T-helper 1 cell treated with Interleukin-12 subunit alpha and Interleukin-12 subunit beta and Interleukin-4 antibody, amounts not matched to agents 30 μg/mL and 1 μg/mL, for 36 hours (primary cell): Measurements from ENCODE around the gene CPE.

Experiments used
- H3K27ac Mint-ChIP-seq: one replicate; pipeline ENCODE4 v1.8.0; 2021; ENCODE audit warnings: mild to moderate bottlenecking, mixed read lengths
- H3K27me3 Mint-ChIP-seq: one replicate; pipeline ENCODE4 v1.8.0; 2021; ENCODE audit warnings: low read depth, mixed read lengths
- H3K36me3 Mint-ChIP-seq: one replicate; pipeline ENCODE4 v1.8.0; 2021; ENCODE audit warnings: low read depth, mixed read lengths
- H3K4me1 Mint-ChIP-seq: one replicate; pipeline ENCODE4 v1.8.0; 2021; ENCODE audit warnings: low read depth, mixed read lengths
- H3K4me3 Mint-ChIP-seq: one replicate; pipeline ENCODE4 v1.8.0; 2021; ENCODE audit warnings: mild to moderate bottlenecking, moderate library complexity, mixed read lengths
- H3K9me3 Mint-ChIP-seq: one replicate; pipeline ENCODE4 v1.8.0; 2021; ENCODE audit warnings: mixed read lengths

The CPE gene

DNA sequence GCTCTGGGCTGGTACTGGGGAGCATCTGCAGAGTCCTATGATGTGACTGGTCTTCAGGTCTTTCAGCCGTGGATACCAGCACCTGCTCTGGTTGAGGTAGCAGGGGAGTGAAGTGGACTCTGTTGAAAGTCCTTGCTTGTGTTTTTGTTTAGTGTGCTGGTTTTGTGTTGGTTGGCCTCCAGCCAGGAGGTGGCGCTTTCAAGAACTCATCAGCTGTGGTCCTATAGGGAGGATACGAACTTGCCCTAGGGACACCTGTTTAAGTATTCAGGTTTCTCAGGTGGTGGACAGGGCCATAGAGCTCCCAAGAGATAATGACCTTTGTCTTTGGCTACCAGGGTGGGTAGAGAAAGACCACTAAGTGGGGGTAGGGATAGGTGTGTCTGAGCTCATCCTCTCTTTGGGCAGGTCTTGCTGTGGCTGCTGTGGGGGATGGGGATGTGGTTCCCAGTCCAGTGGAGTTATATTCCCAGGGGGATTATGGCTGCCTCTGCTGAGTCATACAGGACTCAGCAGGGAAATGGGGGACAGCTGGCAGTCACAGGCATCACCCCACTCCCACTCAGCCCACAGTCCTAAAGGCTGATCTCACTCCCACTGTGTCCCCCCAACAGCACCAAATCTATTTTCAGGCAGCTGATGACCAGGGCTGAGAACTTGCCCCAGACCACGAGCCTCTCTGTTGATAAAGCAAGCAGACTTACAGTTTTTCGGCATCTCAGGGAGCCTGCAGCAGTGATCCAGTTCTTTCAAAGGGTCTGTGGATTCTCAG, 27.3 kb upstream of the CPE start:
- H3K36me3 Mint-ChIP-seq = no peaks in the 10 kb centered on the region
- H3K4me3 Mint-ChIP-seq = no peak overlapping the region
- H3K4me1 Mint-ChIP-seq = peaks cover 1% of the 10 kb centered on the region
- peaks cover 17% of the 10 kb centered on the region for H3K27me3 Mint-ChIP-seq
- H3K9me3 Mint-ChIP-seq = no peaks in the 10 kb centered on the region
- H3K27ac Mint-ChIP-seq = no peak overlapping the region

DNA sequence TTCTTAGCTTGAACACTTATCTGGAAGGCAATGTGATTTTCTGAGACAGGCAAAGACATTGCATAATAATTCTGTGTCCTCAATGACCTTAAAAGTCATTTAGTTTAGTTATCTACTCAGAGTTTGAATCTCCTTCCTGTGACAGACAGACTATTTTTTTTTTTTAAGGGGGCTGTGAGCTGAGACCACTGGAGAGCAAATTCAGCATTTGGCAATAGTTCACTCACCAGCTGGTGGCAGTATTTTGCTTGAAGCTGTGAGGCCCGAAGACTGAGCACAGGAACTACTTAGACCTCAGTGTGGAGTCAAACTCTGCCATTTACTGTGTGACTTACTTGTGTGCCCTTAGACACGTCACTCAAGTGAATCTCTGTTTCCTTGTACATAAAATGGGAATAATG, 22.9 kb upstream of the CPE start:
- Mint-ChIP-seq H3K4me3 (no peak overlapping the region), H3K9me3 (no peaks in the 10 kb centered on the region), H3K36me3 (no peaks in the 10 kb centered on the region)

GRCh38 chr4:165359506-165359905, 19.3 kb upstream of the CPE start:
- Mint-ChIP-seq H3K27ac (no peak overlapping the region), H3K4me3 (no peak overlapping the region), H3K9me3 (no peaks in the 10 kb centered on the region), H3K36me3 (no peaks in the 10 kb centered on the region), H3K4me1 (no peaks in the 10 kb centered on the region), H3K27me3 (peaks cover 41% of the 10 kb centered on the region)

More for the DNA sequence above, 22.9 kb upstream of the CPE start:
- no peak overlapping the region for H3K27ac Mint-ChIP-seq
- H3K4me1 Mint-ChIP-seq = peaks cover 1% of the 10 kb centered on the region
- H3K27me3 Mint-ChIP-seq = peaks cover 36% of the 10 kb centered on the region

DNA sequence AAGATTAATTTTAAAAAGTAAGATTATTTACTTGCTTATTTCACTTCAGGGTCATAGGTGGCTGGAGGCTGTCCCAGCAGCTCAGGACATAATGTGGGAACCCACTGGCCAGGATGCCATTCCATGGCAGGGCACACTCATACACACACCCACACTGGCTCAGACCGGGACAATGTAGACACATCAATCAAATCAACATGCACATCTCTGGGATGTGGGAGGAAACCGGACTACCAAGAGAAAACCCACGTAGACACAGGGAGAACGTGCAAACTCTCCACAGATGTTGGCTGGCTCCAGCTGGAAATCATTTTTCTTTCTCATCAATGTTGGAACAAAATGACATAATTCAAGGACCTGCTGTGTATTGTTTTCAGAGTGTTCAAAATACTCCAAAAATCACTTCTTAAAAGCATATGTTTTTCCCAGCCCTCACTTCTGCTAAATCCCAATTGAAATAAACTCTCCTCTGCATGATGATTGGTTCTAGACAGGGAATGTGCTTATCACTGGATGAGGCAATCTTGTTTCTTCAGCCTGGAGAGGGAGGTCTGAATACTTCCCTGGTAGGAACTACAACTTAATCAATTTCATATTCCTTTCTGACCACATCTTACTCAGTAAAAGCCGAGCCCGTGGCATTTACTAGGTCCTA, 18.6 kb upstream of the CPE start:
- Mint-ChIP-seq H3K4me1 (no peaks in the 10 kb centered on the region), H3K27me3 (peaks cover 41% of the 10 kb centered on the region), H3K36me3 (no peaks in the 10 kb centered on the region), H3K27ac (no peak overlapping the region), H3K4me3 (no peak overlapping the region), H3K9me3 (no peaks in the 10 kb centered on the region)

DNA sequence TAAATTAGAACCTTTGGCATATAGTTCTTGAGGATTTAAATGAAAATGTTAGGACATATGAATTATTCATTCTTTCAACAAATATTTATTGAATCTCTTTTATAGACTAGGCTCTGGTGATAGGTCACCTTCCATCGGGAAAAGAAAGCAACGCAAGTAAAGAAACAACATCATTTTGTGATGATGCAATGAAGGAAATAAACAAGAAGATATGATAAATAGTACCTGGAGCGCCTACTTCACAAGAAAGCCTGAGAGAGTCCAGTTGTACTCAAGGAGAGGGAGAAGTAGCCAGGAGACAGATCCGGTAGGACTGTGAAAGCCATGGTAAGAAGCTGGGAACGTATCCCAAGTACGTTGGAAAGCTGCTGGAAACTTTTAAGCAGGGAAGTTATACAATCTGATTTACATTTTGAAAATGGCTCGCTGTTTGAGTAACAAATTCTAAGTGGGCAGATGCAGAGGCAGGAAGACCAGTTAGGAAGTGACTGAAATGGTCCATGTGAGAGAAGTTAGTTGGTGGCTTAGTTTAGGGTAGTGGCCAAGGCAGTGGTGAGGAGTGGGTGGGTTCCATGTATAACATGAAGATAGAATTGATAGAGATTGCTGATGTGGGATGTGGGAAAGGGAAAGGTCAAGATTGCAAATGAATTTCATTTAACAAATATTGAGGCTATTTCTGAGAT, 17.7 kb upstream of the CPE start:
- H3K27me3 Mint-ChIP-seq = peaks cover 32% of the 10 kb centered on the region
- no peak overlapping the region for H3K4me3 Mint-ChIP-seq
- H3K27ac Mint-ChIP-seq = no peak overlapping the region
- no peaks in the 10 kb centered on the region for H3K36me3 Mint-ChIP-seq
- no peaks in the 10 kb centered on the region for H3K9me3 Mint-ChIP-seq
- no peaks in the 10 kb centered on the region for H3K4me1 Mint-ChIP-seq

DNA sequence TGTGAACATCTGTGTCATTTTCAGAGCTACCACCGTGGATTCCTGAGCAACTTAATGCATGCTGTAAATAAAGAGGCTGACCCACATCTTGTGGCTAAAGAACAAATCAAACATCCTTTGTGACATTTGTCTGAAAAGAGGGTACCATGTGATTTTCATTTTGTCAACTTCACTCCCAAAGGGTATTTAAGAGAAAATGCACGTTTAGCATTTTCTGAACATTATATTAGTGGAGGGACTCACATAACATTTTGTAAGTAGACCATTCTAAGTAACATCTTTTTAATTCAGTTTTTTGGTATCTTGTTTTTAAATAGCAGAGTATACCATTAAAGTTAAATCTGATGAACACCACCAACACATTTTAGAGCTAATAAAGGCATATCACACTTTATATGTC, 17.0 kb upstream of the CPE start:
- no peak overlapping the region for H3K27ac Mint-ChIP-seq
- H3K36me3 Mint-ChIP-seq = no peaks in the 10 kb centered on the region
- peaks cover 30% of the 10 kb centered on the region for H3K27me3 Mint-ChIP-seq
- H3K4me3 Mint-ChIP-seq = no peak overlapping the region
- no peaks in the 10 kb centered on the region for H3K4me1 Mint-ChIP-seq
- no peaks in the 10 kb centered on the region for H3K9me3 Mint-ChIP-seq

- Mint-ChIP-seq H3K36me3 (no peaks in the 10 kb centered on the region), H3K27ac (no peak overlapping the region), H3K4me3 (no peak overlapping the region), H3K27me3 (peaks cover 20% of the 10 kb centered on the region), H3K4me1 (no peaks in the 10 kb centered on the region), H3K9me3 (no peaks in the 10 kb centered on the region)
Measured at GRCh38 chr4:165364452-165365080, 14.2 kb upstream of the CPE start.

GRCh38 chr4:165367040-165367439, 11.8 kb upstream of the CPE start:
- H3K4me3 Mint-ChIP-seq = no peak overlapping the region
- H3K4me1 Mint-ChIP-seq = no peaks in the 10 kb centered on the region
- H3K9me3 Mint-ChIP-seq = no peaks in the 10 kb centered on the region
- H3K36me3 Mint-ChIP-seq = no peaks in the 10 kb centered on the region
- no peak overlapping the region for H3K27ac Mint-ChIP-seq
- peaks cover 9% of the 10 kb centered on the region for H3K27me3 Mint-ChIP-seq

DNA sequence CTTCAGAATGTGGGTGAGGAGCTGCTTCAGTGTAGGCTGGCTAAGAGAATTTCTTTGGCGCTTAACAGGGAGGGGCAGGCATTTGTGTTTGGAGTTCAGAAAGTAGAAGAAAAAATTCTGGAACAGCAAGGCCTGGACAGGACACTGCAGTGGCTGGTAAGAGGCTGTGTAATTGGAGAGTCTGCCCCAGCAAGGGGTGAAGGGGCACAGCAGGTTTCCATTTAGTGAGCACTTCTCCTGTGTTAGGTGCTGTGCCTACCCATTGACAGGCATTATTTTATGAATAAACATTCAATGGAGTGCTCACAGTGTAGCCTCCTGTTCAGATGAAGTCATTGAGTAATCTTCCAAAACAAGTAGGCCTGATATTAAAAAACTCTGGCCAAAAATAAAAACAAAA, 10.7 kb upstream of the CPE start:
- Mint-ChIP-seq H3K27me3 (peaks cover 17% of the 10 kb centered on the region), H3K27ac (no peak overlapping the region), H3K9me3 (no peaks in the 10 kb centered on the region), H3K4me1 (no peaks in the 10 kb centered on the region), H3K36me3 (no peaks in the 10 kb centered on the region), H3K4me3 (no peak overlapping the region)

GRCh38 chr4:165368567-165368966, 10.2 kb upstream of the CPE start:
- no peak overlapping the region for H3K27ac Mint-ChIP-seq
- no peaks in the 10 kb centered on the region for H3K9me3 Mint-ChIP-seq
- H3K27me3 Mint-ChIP-seq = peaks cover 19% of the 10 kb centered on the region
- H3K4me3 Mint-ChIP-seq = no peak overlapping the region
- no peaks in the 10 kb centered on the region for H3K4me1 Mint-ChIP-seq
- H3K36me3 Mint-ChIP-seq = no peaks in the 10 kb centered on the region

DNA sequence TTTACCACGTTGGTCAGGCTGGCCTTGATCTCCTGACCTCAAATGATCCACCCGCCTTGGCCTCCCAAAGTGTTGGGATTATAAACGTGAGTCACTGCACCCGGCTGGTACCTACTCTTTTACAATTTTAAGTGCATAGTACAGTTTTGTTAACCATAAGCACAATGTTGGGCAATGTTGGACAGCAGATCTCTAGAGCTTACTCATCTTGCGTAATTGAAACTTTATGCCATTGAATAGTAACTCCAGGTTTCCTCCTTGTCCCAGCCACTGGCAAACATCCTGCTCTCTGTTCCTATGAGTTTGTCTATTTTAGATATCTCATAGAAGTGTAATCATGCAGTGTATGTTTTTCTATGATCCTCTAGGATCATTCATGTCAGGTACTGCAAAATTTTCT, 9.3 kb upstream of the CPE start:
- no peaks in the 10 kb centered on the region for H3K4me1 Mint-ChIP-seq
- H3K9me3 Mint-ChIP-seq = no peaks in the 10 kb centered on the region
- H3K27me3 Mint-ChIP-seq = peaks cover 27% of the 10 kb centered on the region
- no peak overlapping the region for H3K4me3 Mint-ChIP-seq
- H3K27ac Mint-ChIP-seq = no peak overlapping the region
- no peaks in the 10 kb centered on the region for H3K36me3 Mint-ChIP-seq

GRCh38 chr4:165370530-165370929, 8.3 kb upstream of the CPE start:
- H3K27me3 Mint-ChIP-seq = peaks cover 36% of the 10 kb centered on the region
- H3K36me3 Mint-ChIP-seq = no peaks in the 10 kb centered on the region
- no peaks in the 10 kb centered on the region for H3K4me1 Mint-ChIP-seq
- H3K9me3 Mint-ChIP-seq = no peaks in the 10 kb centered on the region
- H3K4me3 Mint-ChIP-seq = no peak overlapping the region
- no peak overlapping the region for H3K27ac Mint-ChIP-seq

- Mint-ChIP-seq H3K27ac (no peak overlapping the region), H3K4me3 (no peak overlapping the region), H3K4me1 (no peaks in the 10 kb centered on the region), H3K9me3 (no peaks in the 10 kb centered on the region), H3K36me3 (peaks cover 2% of the 10 kb centered on the region), H3K27me3 (peaks cover 76% of the 10 kb centered on the region)
Measured at GRCh38 chr4:165375465-165375864, 3.3 kb upstream of the CPE start.

DNA sequence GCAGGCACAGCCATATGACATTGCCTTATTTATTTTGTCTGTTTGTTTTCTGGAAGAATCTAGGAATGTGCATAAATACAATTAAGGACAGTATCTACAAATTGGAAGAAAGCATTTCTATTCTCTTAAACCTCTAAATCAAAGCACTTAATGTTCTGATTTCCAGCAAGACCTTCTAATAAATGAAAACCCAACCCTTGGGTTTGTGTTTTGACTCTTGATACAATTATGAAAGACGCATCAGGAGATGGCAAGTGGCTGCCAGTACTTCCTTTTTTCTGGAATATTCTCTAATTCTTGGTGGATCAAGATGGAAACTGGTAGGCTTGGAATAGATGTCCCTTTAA, 437 bp upstream of the CPE start:
- Mint-ChIP-seq H3K36me3 (peaks cover 2% of the 10 kb centered on the region), H3K4me1 (no peaks in the 10 kb centered on the region), H3K9me3 (no peaks in the 10 kb centered on the region), H3K4me3 (peak overlapping the region; percentile 14), H3K27ac (no peak overlapping the region), H3K27me3 (peaks cover 80% of the 10 kb centered on the region)

GRCh38 chr4:165379678-165380064, 863 bp downstream of the CPE start:
- Mint-ChIP-seq H3K4me1 (no peaks in the 10 kb centered on the region), H3K27me3 (peaks cover 69% of the 10 kb centered on the region), H3K4me3 (peak overlapping the region; percentile 40), H3K36me3 (peaks cover 2% of the 10 kb centered on the region), H3K9me3 (no peaks in the 10 kb centered on the region), H3K27ac (no peak overlapping the region)
